ENCODE data around the gene SPTLC2.
A peak's percentile ranks its signal among the peaks of the same experiment; 100 is the strongest.

The SPTLC2 gene

GRCh38 chr14:77659831-77660230 is 43.4 kb upstream of the SPTLC2 start:
- H3K9me3 ChIP-seq (replicated peaks in 1 of 2; ENCODE audit: control insufficient read depth in 2 of 2, insufficient read depth in 1 of 2, low read depth in 1 of 2, low read length in 2 of 2): no peaks in the 10 kb centered on the region
- no peak overlapping the region for H2BK120ac ChIP-seq (ENCODE audit: low read depth, low read length)
- peaks cover 10 to 15% of the 10 kb centered on the region in 2 donors for H3K4me1 ChIP-seq (ENCODE audit: control insufficient read depth in 2 of 2, insufficient read depth in 1 of 2, low read depth in 1 of 2, low read length in 2 of 2)
- no peak overlapping the region for H2AFZ ChIP-seq (ENCODE audit: low read length)
- H4K8ac ChIP-seq (ENCODE audit: low read depth, low read length): no peak overlapping the region
- H3K9ac ChIP-seq (ENCODE audit: low read depth, low read length, poor library complexity): no peak overlapping the region
- H3K27ac ChIP-seq (replicated peaks; ENCODE audit: low read length): no peak overlapping the region
- no CpG with 5 or more reads among the region's 2 CpGs for WGBS, 2 donors (ENCODE audit: extremely low coverage in 2 of 2, insufficient read length in 2 of 2, insufficient replicate concordance in 1 of 2)
- no peak overlapping the region for H3K4ac ChIP-seq (ENCODE audit: low read length)
- no peak for DNase-seq (ENCODE audit: low spot score)
- H3K4me2 ChIP-seq (ENCODE audit: insufficient read depth, low read length, poor library complexity, severe bottlenecking): no peak overlapping the region
- H3K4me3 ChIP-seq (ENCODE audit: low read length in 2 of 2): no peak overlapping the region
- no peak overlapping the region for H2BK12ac ChIP-seq (ENCODE audit: low read length)
- H3K36me3 ChIP-seq (replicated peaks in 1 of 2; ENCODE audit: control insufficient read depth in 2 of 2, insufficient read depth in 2 of 2, low read length in 2 of 2): no peaks in the 10 kb centered on the region
- H3K23ac ChIP-seq (ENCODE audit: low read depth, low read length, poor library complexity): no peak overlapping the region
- peak overlapping the region; percentile 79 for H2BK15ac ChIP-seq (ENCODE audit: low read length)
- no peak overlapping the region for H4K91ac ChIP-seq (ENCODE audit: low read depth, low read length, poor library complexity)
- no peak overlapping the region for H2AK5ac ChIP-seq (ENCODE audit: low read depth, low read length)
- H3K14ac ChIP-seq (ENCODE audit: low read length): no peak overlapping the region
- no peaks in the 10 kb centered on the region for H3K27me3 ChIP-seq (ENCODE audit: control insufficient read depth in 3 of 3, insufficient read depth in 3 of 3, low read depth in 1 of 3, low read length in 3 of 3)
- no peak overlapping the region for H2BK5ac ChIP-seq (ENCODE audit: low read length)
- H3K18ac ChIP-seq (ENCODE audit: low read length): no peak overlapping the region
- no peaks in the 10 kb centered on the region for H3K79me1 ChIP-seq (ENCODE audit: low read depth, low read length)

- H3K36me3 ChIP-seq (replicated peaks in 1 of 2; ENCODE audit: control insufficient read depth in 2 of 2, insufficient read depth in 2 of 2, low read length in 2 of 2): no peaks in the 10 kb centered on the region
- no peak for DNase-seq (ENCODE audit: low spot score)
- no peak overlapping the region for H2BK12ac ChIP-seq (ENCODE audit: low read length)
Measured at GRCh38 chr14:77657280-77657679, 40.8 kb upstream of the SPTLC2 start.

GRCh38 chr14:77654001-77654441 is 37.6 kb upstream of the SPTLC2 start:
- Histone ChIP-seq H3K27ac (replicated peaks; ENCODE audit: low read length) (peak overlapping the region; percentile 47), H3K4me2 (ENCODE audit: insufficient read depth, low read length, poor library complexity, severe bottlenecking) (no peak overlapping the region), H3K36me3 (replicated peaks in 1 of 2; ENCODE audit: control insufficient read depth in 2 of 2, insufficient read depth in 2 of 2, low read length in 2 of 2) (no peaks in the 10 kb centered on the region), H3K9ac (ENCODE audit: low read depth, low read length, poor library complexity) (no peak overlapping the region), H3K4me1 (ENCODE audit: control insufficient read depth in 2 of 2, insufficient read depth in 1 of 2, low read depth in 1 of 2, low read length in 2 of 2) (peaks cover 7 to 16% of the 10 kb centered on the region in 2 donors), H3K27me3 (ENCODE audit: control insufficient read depth in 3 of 3, insufficient read depth in 3 of 3, low read depth in 1 of 3, low read length in 3 of 3) (no peaks in the 10 kb centered on the region), H3K4me3 (ENCODE audit: low read length in 2 of 2) (peak overlapping the region in 1 of 2 donors; percentile 4), H4K8ac (ENCODE audit: low read depth, low read length) (no peak overlapping the region), H2BK12ac (ENCODE audit: low read length) (no peak overlapping the region), H3K79me1 (ENCODE audit: low read depth, low read length) (no peaks in the 10 kb centered on the region), H2AFZ (ENCODE audit: low read length) (peak overlapping the region; percentile 86), H2BK120ac (ENCODE audit: low read depth, low read length) (no peak overlapping the region), H3K4ac (ENCODE audit: low read length) (no peak overlapping the region), H4K91ac (ENCODE audit: low read depth, low read length, poor library complexity) (no peak overlapping the region), H3K14ac (ENCODE audit: low read length) (peak overlapping the region; percentile 10), H3K18ac (ENCODE audit: low read length) (peak overlapping the region; percentile 31), H2AK5ac (ENCODE audit: low read depth, low read length) (no peak overlapping the region), H3K9me3 (replicated peaks in 1 of 2; ENCODE audit: control insufficient read depth in 2 of 2, insufficient read depth in 1 of 2, low read depth in 1 of 2, low read length in 2 of 2) (peaks cover 0 to 1% of the 10 kb centered on the region in 2 donors), H3K23ac (ENCODE audit: low read depth, low read length, poor library complexity) (no peak overlapping the region), H2BK5ac (ENCODE audit: low read length) (no peak overlapping the region), H2BK15ac (ENCODE audit: low read length) (no peak overlapping the region)
- WGBS, 2 donors (ENCODE audit: extremely low coverage in 2 of 2, insufficient read length in 2 of 2, insufficient replicate concordance in 1 of 2): no CpG with 5 or more reads among the region's 11 CpGs
- DNase-seq (ENCODE audit: low spot score): peak; percentile 49

More at GRCh38 chr14:77657280-77657679, 40.8 kb upstream of the SPTLC2 start:
- Histone ChIP-seq H2BK15ac (ENCODE audit: low read length) (no peak overlapping the region), H4K8ac (ENCODE audit: low read depth, low read length) (no peak overlapping the region), H3K4ac (ENCODE audit: low read length) (no peak overlapping the region), H3K14ac (ENCODE audit: low read length) (no peak overlapping the region), H3K18ac (ENCODE audit: low read length) (no peak overlapping the region), H2AK5ac (ENCODE audit: low read depth, low read length) (no peak overlapping the region), H3K23ac (ENCODE audit: low read depth, low read length, poor library complexity) (no peak overlapping the region), H3K79me1 (ENCODE audit: low read depth, low read length) (no peaks in the 10 kb centered on the region), H4K91ac (ENCODE audit: low read depth, low read length, poor library complexity) (no peak overlapping the region), H3K4me2 (ENCODE audit: insufficient read depth, low read length, poor library complexity, severe bottlenecking) (no peak overlapping the region), H3K4me3 (ENCODE audit: low read length in 2 of 2) (no peak overlapping the region), H3K27ac (replicated peaks; ENCODE audit: low read length) (no peak overlapping the region), H2BK120ac (ENCODE audit: low read depth, low read length) (no peak overlapping the region), H2BK5ac (ENCODE audit: low read length) (no peak overlapping the region), H3K4me1 (ENCODE audit: control insufficient read depth in 2 of 2, insufficient read depth in 1 of 2, low read depth in 1 of 2, low read length in 2 of 2) (peaks cover 15 to 24% of the 10 kb centered on the region in 2 donors), H3K9me3 (replicated peaks in 1 of 2; ENCODE audit: control insufficient read depth in 2 of 2, insufficient read depth in 1 of 2, low read depth in 1 of 2, low read length in 2 of 2) (peaks cover 0 to 1% of the 10 kb centered on the region in 2 donors), H3K27me3 (ENCODE audit: control insufficient read depth in 3 of 3, insufficient read depth in 3 of 3, low read depth in 1 of 3, low read length in 3 of 3) (no peaks in the 10 kb centered on the region), H2AFZ (ENCODE audit: low read length) (no peak overlapping the region), H3K9ac (ENCODE audit: low read depth, low read length, poor library complexity) (no peak overlapping the region)
- WGBS, 2 donors (ENCODE audit: extremely low coverage in 2 of 2, insufficient read length in 2 of 2, insufficient replicate concordance in 1 of 2): no CpG with 5 or more reads among the region's 5 CpGs

- Histone ChIP-seq H2AK5ac (ENCODE audit: low read depth, low read length) (no peak overlapping the region), H3K27ac (replicated peaks; ENCODE audit: low read length) (no peak overlapping the region), H3K23ac (ENCODE audit: low read depth, low read length, poor library complexity) (no peak overlapping the region), H3K4me2 (ENCODE audit: insufficient read depth, low read length, poor library complexity, severe bottlenecking) (no peak overlapping the region), H3K14ac (ENCODE audit: low read length) (no peak overlapping the region), H3K36me3 (replicated peaks in 1 of 2; ENCODE audit: control insufficient read depth in 2 of 2, insufficient read depth in 2 of 2, low read length in 2 of 2) (no peaks in the 10 kb centered on the region), H3K9ac (ENCODE audit: low read depth, low read length, poor library complexity) (no peak overlapping the region), H2BK12ac (ENCODE audit: low read length) (no peak overlapping the region), H2BK120ac (ENCODE audit: low read depth, low read length) (no peak overlapping the region), H2BK15ac (ENCODE audit: low read length) (no peak overlapping the region), H3K9me3 (replicated peaks in 1 of 2; ENCODE audit: control insufficient read depth in 2 of 2, insufficient read depth in 1 of 2, low read depth in 1 of 2, low read length in 2 of 2) (peaks cover 0 to 1% of the 10 kb centered on the region in 2 donors), H2AFZ (ENCODE audit: low read length) (no peak overlapping the region), H3K18ac (ENCODE audit: low read length) (no peak overlapping the region), H3K4me1 (ENCODE audit: control insufficient read depth in 2 of 2, insufficient read depth in 1 of 2, low read depth in 1 of 2, low read length in 2 of 2) (peaks cover 4 to 9% of the 10 kb centered on the region in 2 donors), H3K79me1 (ENCODE audit: low read depth, low read length) (no peaks in the 10 kb centered on the region), H2BK5ac (ENCODE audit: low read length) (no peak overlapping the region), H4K91ac (ENCODE audit: low read depth, low read length, poor library complexity) (no peak overlapping the region), H3K4ac (ENCODE audit: low read length) (no peak overlapping the region), H3K27me3 (ENCODE audit: control insufficient read depth in 3 of 3, insufficient read depth in 3 of 3, low read depth in 1 of 3, low read length in 3 of 3) (no peaks in the 10 kb centered on the region), H3K4me3 (ENCODE audit: low read length in 2 of 2) (no peak overlapping the region), H4K8ac (ENCODE audit: low read depth, low read length) (no peak overlapping the region)
- no peak for DNase-seq (ENCODE audit: low spot score)
- no CpG with 5 or more reads among the region's 3 CpGs for WGBS, 2 donors (ENCODE audit: extremely low coverage in 2 of 2, insufficient read length in 2 of 2, insufficient replicate concordance in 1 of 2)
Measured at GRCh38 chr14:77649326-77649725, 32.9 kb upstream of the SPTLC2 start.

Data from neuronal stem cell (in vitro differentiated cells).